ENCODE data around the gene IRAK1.

DNA sequence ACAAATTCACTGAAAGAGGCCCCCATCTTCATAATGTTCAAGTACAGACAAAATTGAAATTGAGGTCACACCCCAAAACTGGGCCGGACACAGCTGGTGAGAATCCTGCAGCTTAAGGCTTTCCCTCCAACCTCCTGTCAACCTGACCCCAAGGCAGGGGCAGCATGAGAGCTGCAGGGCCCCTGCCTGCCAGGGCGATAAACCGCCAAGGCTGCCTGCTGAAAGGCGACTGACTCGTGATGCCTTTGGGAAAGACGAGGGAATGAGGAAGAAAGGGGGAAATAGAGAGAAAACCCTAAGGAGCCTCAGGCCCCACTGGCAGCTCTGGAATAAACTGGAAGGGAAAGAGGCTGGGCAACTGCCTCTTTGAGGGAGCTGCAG, 7.3 kb upstream of the IRAK1 start:
- TF ChIP-seq EZH2phosphoT487 (IDR thresholded peaks at IDR 0.05; ENCODE audit: low read length) (no peak), EZH2 (optimal IDR thresholded peaks at IDR 0.05; ENCODE audit: low read depth, low read length) (no peak)
- TF ChIP-seq, protein P1, sequence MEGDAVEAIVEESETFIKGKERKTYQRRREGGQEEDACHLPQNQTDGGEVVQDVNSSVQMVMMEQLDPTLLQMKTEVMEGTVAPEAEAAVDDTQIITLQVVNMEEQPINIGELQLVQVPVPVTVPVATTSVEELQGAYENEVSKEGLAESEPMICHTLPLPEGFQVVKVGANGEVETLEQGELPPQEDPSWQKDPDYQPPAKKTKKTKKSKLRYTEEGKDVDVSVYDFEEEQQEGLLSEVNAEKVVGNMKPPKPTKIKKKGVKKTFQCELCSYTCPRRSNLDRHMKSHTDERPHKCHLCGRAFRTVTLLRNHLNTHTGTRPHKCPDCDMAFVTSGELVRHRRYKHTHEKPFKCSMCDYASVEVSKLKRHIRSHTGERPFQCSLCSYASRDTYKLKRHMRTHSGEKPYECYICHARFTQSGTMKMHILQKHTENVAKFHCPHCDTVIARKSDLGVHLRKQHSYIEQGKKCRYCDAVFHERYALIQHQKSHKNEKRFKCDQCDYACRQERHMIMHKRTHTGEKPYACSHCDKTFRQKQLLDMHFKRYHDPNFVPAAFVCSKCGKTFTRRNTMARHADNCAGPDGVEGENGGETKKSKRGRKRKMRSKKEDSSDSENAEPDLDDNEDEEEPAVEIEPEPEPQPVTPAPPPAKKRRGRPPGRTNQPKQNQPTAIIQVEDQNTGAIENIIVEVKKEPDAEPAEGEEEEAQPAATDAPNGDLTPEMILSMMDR (IDR thresholded peaks at IDR 0.05; ENCODE audit: low read length), result no peak

All from MM.1S (cell line).